HepG2 (cell line): ENCODE results near the gene HCN4.

Source experiments
- ETV6 ChIP-seq: sonication (generic); formaldehyde crosslinking; conservative IDR thresholded peaks from 2 replicates; pipeline ENCODE4 v1.4.0; 2020; ENCODE audit warnings: missing genetic modification reagents
- EZH2 ChIP-seq: conservative IDR thresholded peaks from 2 replicates; pipeline ENCODE4 v1.6.1; 2012; ENCODE audit warnings: mild to moderate bottlenecking, low read depth, low read length, moderate library complexity

DNA sequence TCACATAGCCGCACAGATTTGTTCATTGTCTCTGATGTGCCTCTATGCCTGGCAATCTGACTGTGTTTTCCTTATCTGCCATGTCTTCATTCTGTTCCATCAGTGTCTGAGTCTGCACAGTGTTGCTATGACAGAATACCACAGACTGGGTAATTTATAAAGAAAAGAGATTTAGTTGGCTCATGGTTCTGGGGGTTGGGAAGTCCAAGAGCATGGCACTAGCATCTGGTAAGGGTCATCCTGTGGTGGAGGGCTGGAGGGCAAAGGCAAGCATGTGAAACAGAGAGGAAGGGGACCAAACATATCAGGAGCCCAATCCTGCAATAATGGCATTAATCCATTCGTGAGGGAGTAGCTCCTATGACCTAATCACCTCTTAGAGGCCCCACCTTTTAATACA is 11.9 kb upstream of the HCN4 start:
- TF ChIP-seq EZH2 = no peak
- no peak for TF ChIP-seq ETV6
